Nephron progenitor cell (in vitro differentiated cells): ENCODE results near the gene ATP7B.

Source experiments
- DNase-seq: peaks from one replicate; pipeline ENCODE4 v3.0.0; 2021
- H3K27ac Mint-ChIP-seq: 2 replicates; pipeline ENCODE4 v1.8.0; 2021; ENCODE audit warnings: mild to moderate bottlenecking, moderate library complexity, mixed read lengths
- H3K27me3 Mint-ChIP-seq: 2 replicates; pipeline ENCODE4 v1.8.0; 2021; ENCODE audit warnings: mild to moderate bottlenecking, low read depth, mixed read lengths; ENCODE audit not compliant: poor library complexity
- H3K36me3 Mint-ChIP-seq: 2 replicates; pipeline ENCODE4 v1.8.0; 2021; ENCODE audit warnings: low read depth, mixed read lengths
- H3K4me1 Mint-ChIP-seq: 2 replicates; pipeline ENCODE4 v1.8.0; 2021; ENCODE audit warnings: mixed read lengths
- H3K4me3 Mint-ChIP-seq: 2 replicates; pipeline ENCODE4 v1.8.0; 2021; ENCODE audit warnings: mild to moderate bottlenecking, moderate library complexity, mixed read lengths
- H3K9me3 Mint-ChIP-seq: 2 replicates; pipeline ENCODE4 v1.8.0; 2021; ENCODE audit warnings: mild to moderate bottlenecking, moderate library complexity, mixed read lengths
- TF ChIP-seq, protein P1 (sequence below): fragments of 200-600 bp; sonication (generic); IDR thresholded peaks from 2 replicates; pipeline ENCODE4 v1.5.0; 2021; ENCODE audit warnings: antibody characterized with exemption

The ATP7B gene

DNA sequence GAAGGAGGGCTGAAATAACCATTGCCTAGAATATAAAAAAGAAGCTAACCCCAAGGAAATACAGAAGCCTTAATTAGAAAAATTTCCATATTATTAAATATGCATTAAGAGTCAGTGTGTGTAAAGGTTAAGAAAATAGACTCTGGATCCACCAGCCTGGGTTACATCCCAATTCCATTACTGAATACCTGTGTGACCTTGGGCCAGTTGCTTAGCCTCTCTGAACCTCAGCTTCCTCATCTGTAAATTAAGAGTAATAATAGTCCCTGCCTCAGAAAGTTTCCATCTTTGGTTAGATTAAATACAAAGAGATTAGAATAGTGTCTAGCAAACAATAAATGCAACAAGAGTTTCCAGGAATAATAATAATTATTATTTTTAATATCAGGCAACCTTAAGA is 54.5 kb downstream of the ATP7B start:
- TF ChIP-seq, protein P1, sequence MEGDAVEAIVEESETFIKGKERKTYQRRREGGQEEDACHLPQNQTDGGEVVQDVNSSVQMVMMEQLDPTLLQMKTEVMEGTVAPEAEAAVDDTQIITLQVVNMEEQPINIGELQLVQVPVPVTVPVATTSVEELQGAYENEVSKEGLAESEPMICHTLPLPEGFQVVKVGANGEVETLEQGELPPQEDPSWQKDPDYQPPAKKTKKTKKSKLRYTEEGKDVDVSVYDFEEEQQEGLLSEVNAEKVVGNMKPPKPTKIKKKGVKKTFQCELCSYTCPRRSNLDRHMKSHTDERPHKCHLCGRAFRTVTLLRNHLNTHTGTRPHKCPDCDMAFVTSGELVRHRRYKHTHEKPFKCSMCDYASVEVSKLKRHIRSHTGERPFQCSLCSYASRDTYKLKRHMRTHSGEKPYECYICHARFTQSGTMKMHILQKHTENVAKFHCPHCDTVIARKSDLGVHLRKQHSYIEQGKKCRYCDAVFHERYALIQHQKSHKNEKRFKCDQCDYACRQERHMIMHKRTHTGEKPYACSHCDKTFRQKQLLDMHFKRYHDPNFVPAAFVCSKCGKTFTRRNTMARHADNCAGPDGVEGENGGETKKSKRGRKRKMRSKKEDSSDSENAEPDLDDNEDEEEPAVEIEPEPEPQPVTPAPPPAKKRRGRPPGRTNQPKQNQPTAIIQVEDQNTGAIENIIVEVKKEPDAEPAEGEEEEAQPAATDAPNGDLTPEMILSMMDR, result no peak
- Mint-ChIP-seq H3K27ac (no peak overlapping the region), H3K4me3 (no peak overlapping the region), H3K36me3 (peaks cover 3% of the 10 kb centered on the region), H3K27me3 (peaks cover 3% of the 10 kb centered on the region), H3K4me1 (peaks cover 6% of the 10 kb centered on the region), H3K9me3 (no peaks in the 10 kb centered on the region)
- no peak for DNase-seq

DNA sequence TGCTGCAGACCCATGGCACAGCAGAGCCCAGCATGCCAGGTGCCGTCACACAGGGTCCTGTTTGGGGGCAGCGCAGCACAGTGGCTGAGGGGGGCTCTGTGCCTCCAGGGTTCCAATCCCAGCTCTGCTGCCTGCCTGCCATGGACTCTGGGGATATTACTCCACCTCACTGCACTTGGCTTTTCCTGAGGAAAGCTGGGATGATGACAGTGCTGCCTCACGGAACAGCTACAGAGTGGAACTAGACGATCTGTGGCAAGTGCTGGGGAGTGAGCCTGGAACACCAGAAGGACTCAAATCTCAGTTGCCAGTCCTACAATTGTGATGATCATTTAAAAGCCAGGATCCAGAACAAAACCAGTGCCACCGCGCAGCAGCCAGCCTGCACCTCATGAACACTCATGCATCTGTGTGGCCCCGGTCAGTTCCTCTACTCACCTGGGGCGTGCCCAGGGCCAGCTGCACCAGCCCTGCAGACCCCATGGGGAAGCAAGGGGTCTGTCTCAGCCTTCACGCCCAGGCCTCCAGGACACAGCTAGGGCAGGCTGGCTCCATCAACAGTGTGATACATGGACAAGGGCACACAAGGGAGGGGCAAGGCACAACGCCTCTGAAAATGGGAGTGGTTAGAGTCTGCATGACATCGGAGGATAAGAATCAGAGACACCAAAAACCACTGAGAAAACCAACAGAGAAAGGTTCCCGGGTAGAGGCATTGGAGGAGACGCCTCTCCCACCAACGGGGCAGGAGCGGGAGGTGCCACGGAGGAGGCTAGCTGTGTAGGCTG is 55.2 kb downstream of the ATP7B start:
- H3K27ac Mint-ChIP-seq, result no peak overlapping the region
- TF ChIP-seq, protein P1, result no peak
- no peaks in the 10 kb centered on the region for H3K9me3 Mint-ChIP-seq
- DNase-seq, result no peak
- H3K4me1 Mint-ChIP-seq, result peaks cover 6% of the 10 kb centered on the region
- no peaks in the 10 kb centered on the region for H3K27me3 Mint-ChIP-seq
- H3K4me3 Mint-ChIP-seq, result no peak overlapping the region
- H3K36me3 Mint-ChIP-seq, result peaks cover 10% of the 10 kb centered on the region

DNA sequence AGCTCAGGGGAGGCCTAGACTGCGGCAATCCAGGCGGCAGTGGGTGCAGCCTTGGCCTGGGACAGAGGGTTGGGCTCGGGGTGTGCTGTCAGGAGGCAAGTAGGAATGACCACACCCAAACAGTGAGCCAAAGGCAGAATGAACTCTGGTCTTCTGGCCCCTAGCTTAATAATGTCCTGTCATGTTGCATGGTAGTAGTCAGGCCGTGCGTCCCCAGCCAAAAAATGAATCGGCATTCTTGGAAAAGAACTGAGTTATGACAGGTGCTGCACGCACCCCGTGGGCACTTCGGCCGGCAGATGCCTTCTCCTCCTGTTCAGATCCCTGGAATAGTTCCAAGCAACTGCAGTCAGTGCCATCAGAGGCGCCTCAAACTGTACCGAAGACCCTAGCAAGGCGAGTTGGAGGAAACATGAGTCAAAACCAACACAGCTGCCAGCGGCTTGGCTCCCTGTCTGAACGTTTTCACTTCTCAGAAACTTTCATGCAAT is 55.9 kb downstream of the ATP7B start:
- Mint-ChIP-seq H3K4me1 (peaks cover 6% of the 10 kb centered on the region), H3K9me3 (peaks cover 6% of the 10 kb centered on the region), H3K27me3 (no peaks in the 10 kb centered on the region), H3K4me3 (no peak overlapping the region), H3K27ac (no peak overlapping the region), H3K36me3 (peaks cover 17% of the 10 kb centered on the region)
- no peak for DNase-seq
- TF ChIP-seq, protein P1, result no peak

DNA sequence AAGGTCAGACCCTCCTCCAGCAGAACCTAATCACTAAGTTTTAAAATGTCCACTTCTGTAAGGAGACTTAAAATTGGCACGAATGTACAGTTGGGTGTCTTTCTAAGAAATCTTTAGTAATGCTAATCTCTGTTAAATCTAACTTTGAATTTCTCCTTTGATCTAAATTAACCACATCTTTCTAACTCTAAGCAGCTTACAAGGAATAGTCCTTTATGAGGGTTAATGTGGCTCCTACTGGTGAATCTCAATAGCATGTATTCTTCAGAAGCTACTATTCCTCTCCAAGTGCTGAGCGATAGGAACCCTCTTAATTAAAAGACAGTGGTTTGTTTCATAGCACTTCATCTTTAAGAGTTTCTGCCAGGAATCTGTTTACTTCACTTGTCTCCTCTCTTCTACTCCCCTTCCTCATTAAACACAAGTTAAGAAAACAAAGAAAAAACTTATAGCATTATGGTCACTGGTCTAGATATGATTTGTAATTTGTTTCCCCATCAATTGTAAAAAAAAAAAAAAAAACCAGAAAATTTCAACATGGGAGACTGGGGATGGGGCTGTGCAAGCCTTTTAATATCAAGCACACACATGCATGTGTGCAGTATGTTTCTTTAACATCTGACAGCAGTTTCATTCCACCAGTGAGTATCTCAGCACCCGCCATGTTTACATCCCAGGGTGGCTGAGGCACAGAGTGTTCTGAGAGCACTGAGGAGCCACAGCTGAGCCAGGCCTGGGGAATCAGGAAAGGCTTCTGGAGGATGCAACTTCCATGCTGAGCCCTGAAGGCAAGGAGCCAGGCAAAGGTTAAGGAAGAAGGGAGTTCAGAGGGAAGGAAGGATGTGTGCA is 57.7 kb downstream of the ATP7B start:
- peaks cover 6% of the 10 kb centered on the region for H3K9me3 Mint-ChIP-seq
- peaks cover 29% of the 10 kb centered on the region for H3K36me3 Mint-ChIP-seq
- TF ChIP-seq, protein P1, result no peak
- H3K27me3 Mint-ChIP-seq, result no peaks in the 10 kb centered on the region
- H3K4me3 Mint-ChIP-seq, result no peak overlapping the region
- no peak for DNase-seq
- H3K27ac Mint-ChIP-seq, result no peak overlapping the region
- no peaks in the 10 kb centered on the region for H3K4me1 Mint-ChIP-seq

DNA sequence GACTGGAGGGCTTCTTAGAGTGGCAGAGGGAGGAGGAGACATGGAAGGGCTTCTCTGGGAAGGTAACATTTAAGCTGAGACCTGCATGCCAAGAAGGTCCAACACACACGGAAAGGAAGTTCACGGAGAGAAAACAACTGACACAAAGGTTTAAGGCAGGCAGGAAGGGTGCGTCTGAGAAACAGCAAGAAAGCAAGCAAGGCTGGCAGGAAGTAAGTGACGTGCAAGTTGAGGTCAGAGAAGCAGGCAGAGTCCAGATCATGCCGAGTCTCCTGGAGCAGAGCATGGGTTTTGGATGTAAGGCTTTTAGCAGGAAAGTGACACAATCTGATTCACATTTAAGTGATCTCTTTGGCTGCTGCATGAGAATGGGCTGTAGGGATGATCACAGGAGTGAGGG is 60.5 kb downstream of the ATP7B start:
- Mint-ChIP-seq H3K36me3 (peaks cover 35% of the 10 kb centered on the region), H3K27me3 (no peaks in the 10 kb centered on the region), H3K4me1 (no peaks in the 10 kb centered on the region), H3K4me3 (no peak overlapping the region), H3K27ac (no peak overlapping the region), H3K9me3 (peaks cover 6% of the 10 kb centered on the region)
- DNase-seq, result no peak
- TF ChIP-seq, protein P1, result no peak
